SHP77 treated with DMSO at 0.1 percent for 48 hours (cell line): Measurements from ENCODE around the gene CPNE9.

Source experiments
- DNase-seq: peaks from one replicate; lab custom pipeline; 2025; lab: John Stamatoyannopoulos, UW

The CPNE9 gene

DNA sequence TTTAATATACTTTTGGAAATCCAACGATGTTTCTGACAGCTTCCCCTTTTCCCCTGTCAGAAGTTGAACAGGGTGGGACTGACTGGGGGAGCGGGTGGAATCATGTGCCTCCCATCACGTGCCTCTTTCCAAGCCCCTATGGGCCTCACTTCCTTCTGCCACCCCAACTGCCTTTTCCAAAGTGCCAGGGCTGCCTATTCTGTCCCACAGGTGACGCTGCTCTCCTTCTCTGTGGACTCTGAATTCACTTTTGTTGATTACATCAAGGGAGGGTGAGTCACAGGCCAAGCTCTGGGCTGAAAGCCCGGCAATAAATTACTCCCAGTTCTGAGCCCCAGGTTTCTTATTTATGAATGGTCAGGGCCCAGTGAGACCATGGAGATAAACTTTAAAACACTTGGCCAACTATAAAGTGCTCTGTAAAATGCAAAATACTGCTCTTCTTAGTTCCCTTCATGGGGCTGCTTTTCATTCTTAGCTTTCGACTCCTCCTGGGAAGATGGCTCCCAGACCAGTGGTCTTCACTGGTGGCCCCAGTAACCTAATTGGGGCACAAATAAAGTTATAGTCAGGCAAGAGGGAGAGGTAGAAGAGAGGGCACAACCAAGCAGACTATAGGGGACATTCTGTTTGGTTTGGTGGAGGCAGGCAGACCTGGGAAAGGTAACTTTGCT lies 12.3 kb downstream of the CPNE9 start:
- DNase-seq = no peak

DNA sequence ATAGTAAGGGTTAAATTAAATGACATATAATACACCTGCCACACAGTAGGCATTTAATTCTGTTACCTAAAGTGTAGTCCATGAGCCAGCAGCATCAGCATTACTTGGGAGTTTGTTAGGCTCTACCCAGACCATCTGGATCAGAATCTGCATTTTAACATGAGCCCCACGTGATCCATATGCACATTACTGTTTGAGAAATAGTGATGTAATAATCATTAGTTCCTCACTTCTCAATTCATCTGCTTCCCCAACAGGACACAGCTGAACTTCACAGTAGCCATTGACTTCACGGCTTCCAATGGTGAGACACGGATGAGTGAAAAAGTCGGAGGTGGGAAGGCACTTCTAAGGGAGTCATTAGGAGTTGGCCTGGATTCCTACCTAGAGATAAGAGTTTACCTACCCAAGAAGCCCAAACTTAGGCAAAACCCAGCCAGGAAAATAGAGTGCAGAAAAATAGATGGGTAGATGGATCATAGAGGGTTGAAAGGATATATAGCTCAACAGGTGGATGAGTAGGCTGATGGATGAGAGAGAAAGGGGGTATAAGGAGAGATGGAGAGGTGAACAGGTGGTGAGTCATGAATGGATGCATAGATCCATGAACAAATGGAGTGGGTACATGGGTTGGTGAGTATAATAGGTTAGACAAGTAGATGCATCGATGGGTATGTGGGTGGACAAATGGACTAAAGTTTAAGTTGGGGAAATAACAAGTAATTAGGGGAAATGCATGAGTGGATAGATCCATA lies 13.3 kb downstream of the CPNE9 start:
- no peak for DNase-seq

DNA sequence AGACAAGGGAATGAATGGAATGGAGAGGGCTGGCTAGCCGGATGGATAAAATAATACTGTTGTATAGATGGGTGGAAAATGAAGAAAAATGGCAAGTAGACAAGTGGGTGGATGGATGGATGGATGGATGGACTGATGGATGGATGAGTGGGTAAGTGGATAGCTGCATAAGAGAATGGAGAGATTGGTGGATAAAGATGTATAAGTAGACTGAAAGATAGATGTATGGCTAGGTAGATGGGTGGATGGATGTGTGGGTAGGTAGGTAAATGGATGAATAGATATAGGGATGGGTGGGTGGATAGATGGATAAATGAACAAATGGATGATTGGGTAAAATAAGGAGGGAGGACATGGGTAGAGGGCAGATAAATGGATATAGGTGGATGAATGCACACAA lies 13.9 kb downstream of the CPNE9 start:
- DNase-seq = no peak

DNA sequence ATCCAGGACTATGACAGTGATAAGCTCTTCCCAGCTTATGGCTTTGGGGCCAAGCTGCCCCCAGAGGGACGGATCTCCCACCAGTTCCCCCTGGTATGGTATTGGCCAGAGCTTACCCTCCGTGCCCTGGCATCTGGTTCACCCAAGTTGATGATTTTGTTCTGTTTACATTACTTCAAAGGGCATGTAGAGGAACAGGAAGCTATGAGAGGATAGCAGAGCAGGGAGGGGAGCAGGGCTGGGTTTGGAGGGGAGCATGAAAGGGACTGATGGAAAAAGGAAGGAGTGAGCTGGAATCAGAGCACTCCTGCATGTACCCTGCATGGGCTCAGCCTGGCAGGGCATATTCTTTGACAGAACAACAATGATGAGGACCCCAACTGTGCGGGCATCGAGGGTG lies 14.5 kb downstream of the CPNE9 start:
- DNase-seq = no peak

DNA sequence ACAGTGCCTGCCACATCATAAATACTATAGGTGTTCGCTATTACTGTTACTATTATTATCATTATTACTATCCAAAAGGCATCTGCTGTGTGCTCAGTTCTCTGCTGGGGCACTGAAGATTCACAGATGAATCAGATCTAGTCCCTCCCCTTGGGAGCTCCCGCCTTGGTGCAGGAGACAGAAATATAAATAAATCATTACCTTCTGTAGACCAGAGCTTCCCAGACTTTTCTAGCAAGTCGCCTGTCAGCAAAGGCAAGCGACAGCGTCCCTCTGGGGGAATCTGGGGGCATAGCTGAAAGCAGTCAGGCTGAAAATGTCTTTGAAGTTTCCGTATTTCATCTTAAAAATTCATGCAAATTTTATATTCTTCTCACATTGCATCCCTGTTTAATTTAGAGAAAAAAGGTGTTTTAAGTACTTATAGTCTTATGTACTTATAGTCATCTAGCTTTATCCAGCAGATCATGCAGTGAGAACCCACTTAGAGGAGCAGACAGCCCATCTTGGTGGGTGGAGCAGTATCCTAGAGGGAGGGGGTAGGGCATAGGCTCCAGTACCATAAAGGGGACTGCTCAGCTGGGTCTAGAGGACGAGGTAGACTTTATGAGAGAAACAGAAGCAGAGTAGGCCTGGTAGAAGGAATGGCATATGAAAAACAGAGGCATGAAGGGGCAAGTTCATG lies 17.5 kb downstream of the CPNE9 start:
- DNase-seq = no peak

DNA sequence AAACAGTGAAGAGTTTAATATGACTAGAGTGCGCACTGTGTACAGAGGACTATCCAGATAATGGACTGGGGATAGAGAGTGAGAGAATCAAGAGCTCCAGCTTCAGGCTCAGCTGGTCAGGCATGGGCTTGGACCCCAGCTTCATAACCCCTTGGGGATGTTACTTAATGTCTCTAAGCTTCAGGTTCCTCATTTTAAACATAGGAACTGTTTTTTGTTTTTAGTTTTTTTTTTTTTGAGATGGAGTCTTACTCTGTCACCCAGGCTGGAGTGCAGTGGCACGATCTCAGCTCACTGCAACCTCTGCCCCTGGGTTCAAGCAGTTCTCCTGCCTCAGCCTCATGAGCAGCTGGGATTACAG lies 18.0 kb downstream of the CPNE9 start:
- DNase-seq = no peak

DNA sequence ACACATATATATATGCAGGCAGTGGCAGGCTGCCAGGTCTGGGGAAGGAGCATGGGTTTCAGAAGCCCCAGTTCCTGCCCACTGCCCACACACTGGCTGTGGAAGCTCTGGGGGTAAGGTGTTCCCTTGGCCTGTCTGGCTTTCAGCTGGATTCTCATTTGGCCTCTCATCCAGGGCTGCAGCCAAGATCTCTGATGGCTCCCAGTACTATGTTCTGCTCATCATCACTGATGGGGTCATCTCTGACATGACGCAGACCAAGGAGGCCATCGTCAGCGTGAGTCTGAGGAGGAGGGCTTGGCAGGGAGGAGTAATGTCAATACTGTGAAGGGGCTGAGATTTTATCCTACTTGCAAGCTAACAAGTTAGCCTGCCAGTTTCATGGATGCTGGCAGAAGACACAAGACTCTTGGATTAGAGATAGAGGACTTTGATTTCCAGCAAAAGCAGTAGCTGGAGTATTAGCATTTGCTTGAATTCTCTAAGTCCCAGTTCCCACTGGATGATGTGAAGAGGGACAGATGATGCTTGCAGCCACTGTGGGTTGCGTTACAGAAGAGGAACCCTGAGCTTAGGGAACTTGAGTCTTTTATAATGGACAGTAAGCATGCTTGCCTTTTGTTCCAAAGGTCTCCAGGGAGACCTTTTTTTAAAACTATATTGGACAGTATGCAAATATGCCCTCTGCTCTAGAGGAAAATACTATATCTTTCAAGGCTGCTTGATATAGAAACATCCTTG lies 22.3 kb downstream of the CPNE9 start:
- no peak for DNase-seq

DNA sequence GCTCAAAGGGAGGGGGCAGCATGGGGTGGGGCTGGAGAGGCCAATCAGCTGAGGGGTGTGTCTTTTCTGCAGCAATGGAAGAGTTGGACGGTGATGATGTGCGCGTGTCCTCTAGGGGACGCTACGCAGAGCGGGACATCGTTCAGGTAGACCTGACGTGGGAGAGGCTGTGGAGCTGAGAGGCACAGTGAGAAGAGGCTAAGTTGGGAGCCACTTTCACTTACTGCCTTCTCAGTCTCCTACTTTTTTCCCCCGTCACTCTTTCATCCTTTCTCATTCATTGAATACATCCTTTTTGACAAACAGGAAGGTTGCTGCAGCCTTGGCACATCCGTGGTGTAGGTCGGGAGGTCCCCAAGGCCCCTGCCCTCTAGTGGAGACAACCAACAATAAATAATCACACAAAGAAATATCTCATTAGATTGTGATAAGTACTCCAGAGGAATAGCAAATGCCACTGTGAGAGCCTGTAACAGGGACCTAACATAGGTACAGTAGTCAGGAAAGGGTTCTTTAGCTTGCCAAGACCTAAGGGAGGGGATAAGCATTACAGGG lies 23.5 kb downstream of the CPNE9 start:
- DNase-seq = no peak

DNA sequence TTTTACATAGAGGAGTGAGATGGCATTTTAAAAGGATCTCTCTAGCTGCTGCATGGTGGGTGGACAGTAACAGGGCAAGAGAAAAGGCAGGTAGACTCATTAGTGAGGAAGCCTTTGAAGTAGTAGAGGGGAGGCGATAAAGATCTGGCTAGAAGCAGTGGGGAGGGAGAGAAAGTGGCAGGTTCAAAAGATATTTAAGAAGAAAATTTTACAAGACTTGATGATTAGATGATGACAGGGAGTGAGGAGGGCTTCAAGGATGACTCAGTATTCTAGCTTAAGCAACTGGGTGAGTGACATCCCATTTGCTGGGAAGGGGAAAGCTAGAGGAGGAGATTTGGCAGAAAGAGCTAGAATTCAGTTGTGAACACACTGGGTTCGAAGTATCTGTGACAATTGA lies 24.1 kb downstream of the CPNE9 start:
- DNase-seq = no peak

DNA sequence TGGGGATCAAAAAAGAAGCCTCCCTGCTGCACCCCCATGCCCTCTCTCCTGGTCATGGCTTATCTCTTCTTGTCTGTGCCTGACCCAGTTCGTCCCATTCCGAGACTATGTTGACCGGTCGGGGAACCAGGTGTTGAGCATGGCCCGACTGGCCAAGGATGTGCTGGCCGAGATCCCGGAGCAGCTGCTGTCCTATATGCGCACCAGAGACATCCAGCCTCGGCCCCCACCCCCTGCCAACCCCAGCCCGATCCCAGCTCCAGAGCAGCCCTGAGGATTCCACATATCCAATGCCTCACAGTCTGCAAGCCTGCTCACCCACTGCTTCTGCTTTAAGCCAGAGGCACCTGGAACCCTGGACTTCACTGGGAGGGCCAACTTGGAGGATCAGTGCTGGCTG lies 25.8 kb downstream of the CPNE9 start:
- DNase-seq = no peak

DNA sequence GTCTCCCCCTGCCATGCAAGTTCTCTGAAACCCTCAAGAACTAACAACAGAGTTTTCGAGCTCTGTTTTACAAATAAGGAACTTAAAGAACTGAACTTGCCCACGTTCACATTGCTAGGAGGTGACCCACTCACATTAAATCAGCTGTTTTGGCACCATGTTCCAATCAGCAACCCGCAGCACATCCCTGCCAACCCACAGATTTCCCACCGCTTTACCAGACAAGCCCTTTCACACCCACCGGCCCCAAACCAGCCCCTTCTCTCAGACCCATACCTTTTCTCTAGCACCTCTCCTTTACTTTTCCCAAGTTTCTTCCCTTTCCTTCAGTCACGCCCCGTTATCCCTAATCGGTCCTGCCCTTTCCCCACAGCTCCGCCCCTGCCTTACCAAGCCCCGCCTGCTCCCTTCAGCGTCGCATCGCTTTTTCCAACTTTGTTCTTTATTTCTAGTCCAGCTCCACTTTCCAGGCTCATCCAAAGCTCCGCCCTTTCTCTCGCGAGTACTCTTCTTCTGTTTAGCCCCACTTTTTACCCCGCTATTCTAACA lies 27.1 kb downstream of the CPNE9 start:
- DNase-seq = no peak

DNA sequence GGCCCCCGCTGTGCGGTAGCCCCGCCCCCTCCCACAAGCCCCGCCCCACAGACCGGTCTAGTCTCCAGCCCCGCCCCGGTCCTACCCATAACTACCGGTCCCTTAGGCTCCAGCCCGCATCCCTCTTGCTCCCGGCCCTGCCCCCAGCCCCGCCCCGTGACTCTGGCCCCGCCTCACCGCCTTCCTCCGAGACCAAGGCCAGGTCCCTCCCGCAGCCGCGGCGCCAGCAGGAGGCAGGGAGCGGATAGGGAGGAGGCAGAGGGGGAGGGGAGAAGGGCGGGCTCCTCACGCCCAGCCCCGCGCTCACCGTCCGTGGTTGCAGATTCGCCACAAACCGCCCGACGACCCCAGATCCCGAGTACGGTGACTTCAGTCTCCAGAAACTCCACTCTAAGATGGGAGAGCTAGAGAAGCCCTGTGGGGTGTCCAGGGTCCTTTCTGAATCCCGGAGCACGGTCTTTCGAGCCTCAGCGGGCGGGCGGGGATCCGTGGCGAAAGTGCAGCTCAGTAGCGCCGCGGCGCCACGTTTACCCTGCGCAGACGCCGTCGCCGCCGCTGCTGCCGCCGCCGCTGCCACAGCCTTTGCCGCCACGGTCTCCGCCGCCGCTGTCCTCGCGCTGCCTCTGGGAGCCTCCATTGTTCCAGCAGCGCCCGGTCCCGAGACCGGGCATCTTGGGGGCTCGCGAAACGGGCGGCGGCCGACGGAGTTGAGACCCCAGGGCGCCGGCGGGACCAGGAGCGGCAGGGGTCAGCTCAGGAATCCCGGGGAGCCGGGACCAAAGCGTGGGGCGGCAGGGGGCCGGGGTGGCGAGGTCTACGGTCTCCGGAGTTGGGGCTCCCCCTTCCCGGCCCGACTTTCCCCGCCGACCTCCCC lies 27.8 kb downstream of the CPNE9 start, which contains the start of gene BRPF1:
TSS of gene BRPF1 (plus strand) at position 530 of the 874 bp plus-strand sequence. CDS start 2,406 bp downstream, outside the sequence.
- peak; percentile 88 for DNase-seq

DNA sequence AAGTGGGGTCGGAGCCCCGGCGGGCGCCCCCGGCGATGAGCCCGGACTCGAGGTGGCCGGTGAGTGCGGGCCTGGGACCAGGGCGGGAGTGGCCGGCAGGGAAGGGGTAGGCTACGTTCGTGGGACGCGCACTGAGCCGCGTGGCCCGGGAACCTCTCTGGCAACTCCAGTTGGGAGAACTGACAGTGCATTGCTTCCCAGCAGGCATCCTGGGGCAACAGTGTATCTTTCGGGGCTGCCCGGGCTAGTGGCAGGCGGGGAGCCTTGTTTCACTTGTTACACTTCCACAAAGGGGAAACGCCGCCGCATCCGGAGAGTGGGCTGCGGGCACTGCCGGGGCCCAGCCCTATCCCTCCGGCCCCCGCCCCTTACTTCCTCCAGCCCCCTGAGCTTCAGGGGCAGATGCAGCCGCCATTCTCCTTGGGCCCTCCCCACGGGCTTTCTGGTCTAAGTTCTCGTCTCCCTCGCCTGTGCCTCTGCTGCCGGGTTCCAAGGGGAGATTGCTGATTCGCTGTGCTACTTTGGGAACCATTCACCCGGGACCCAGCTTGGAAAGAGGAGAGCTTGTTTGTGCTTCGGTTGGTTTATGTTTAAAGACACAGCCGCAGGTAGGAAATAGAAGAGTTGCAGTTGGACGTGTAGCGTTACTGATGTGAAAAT lies 28.6 kb downstream of the CPNE9 start:
- no peak for DNase-seq

DNA sequence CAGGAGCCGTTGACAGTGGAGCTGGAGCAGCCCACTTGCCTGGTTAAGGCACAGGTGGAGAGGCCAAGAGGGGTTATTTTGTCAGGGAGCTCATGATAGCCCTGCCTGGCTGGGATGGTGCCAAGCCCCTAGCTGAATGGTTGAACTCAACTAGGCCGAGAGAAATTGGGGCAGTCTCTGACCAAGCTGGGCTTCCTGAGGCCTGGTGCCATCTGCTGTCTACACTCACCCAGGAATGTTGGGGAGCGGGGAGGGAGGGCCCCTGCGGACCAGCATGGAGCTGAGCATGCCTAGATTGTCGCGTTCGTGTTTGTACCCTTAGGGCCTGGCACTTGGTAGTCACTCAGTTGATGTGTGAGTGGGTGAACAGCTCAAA lies 29.1 kb downstream of the CPNE9 start:
- no peak for DNase-seq

DNA sequence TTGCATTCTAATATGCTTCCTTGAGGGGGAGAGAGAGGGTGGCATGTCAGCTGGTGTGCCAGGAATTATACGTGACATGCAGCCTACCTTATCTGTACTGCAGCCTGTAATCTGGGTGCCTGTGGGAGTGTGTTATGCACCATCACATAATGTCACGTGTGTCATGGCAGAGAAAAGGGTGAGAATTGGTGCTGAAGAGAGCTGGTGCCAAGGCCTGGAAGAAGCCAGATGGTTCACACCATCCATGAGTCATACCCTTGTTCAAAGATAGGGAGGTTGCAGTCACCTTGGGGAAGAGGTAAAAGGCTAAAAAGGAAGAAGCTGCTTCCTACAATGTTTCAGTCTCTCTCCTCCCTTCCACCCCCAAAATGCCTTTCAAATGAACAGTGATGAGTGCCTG lies 33.2 kb downstream of the CPNE9 start:
- DNase-seq = no peak

DNA sequence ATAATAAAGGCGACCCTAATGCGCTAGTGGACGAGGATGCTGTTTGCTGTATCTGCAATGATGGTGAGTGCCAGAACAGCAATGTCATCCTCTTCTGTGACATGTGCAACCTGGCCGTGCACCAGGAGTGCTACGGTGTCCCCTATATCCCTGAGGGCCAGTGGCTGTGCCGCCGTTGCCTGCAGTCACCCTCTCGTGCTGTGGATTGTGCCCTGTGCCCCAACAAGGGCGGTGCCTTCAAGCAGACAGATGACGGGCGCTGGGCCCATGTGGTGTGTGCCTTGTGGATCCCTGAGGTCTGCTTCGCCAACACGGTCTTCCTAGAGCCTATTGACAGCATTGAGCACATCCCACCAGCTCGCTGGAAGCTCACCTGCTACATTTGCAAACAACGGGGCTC lies 35.5 kb downstream of the CPNE9 start:
- no peak for DNase-seq

DNA sequence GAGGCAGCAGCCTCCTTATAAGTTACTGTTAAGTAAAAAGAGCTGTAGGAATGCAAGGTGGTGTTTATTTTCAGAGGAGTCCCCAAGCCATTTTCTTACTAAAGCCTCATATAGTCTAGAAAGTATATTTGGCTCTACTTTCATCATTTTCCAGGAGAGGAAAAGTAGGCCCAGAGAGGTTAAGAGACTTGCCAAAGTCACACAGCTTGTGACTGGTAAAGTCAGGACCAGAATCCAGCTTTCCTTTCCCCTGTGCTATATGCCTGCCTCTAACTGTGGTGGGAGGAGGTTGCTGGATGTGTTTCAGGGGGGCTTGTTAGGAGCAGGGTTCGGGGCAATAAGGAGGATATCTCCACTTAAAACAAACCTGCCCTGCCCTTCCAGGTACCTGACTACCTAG lies 38.9 kb downstream of the CPNE9 start:
- DNase-seq = no peak

DNA sequence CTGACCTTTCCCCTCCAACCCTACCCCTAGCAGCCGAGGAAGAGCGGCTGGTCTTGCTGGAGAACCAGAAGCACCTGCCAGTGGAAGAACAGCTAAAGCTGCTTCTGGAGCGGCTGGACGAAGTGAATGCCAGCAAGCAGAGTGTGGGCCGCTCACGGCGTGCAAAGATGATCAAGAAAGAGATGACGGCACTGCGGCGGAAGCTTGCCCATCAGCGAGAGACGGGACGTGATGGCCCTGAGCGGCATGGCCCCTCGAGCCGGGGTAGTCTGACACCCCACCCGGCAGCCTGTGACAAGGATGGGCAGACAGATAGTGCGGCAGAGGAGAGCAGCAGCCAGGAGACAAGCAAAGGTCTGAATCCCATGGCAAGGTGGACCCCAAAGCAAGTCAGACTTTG lies 39.9 kb downstream of the CPNE9 start:
- no peak for DNase-seq

DNA sequence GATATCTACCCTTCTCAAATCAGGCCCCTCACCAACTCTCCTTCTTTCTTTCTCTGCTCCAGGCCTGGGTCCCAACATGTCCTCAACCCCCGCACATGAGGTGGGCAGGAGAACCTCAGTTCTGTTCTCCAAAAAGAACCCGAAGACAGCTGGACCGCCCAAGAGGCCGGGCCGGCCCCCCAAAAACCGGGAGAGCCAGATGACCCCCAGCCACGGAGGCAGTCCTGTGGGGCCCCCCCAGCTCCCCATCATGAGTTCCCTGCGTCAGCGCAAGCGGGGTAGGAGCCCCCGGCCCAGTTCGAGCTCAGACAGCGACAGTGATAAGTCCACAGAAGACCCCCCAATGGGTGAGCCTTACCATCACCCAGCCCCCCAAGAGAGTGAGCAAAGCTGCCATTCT lies 40.5 kb downstream of the CPNE9 start:
- DNase-seq = no peak

DNA sequence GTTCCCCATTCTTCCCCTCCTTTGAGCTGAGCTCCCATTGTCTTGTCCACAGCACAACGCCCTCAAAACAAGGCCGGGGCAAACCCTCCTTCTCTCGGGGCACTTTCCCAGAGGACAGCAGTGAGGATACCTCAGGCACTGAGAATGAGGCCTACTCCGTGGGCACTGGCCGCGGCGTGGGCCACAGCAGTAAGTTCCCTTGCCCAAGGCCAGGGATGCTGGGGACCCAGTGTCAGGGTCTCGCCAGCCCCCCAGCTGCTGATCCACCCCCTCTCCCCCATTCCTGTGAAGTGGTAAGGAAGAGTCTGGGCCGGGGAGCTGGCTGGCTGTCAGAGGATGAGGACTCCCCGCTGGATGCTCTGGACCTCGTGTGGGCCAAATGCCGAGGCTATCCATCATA lies 41.9 kb downstream of the CPNE9 start:
- no peak for DNase-seq
